Measurements from ENCODE around the gene HS6ST2.

Gene HS6ST2

GRCh38 chrX:132810964-132811712 lies 147.3 kb downstream of the HS6ST2 start:
- no peaks in the 10 kb centered on the region for H3K9me2 ChIP-seq (replicated peaks; ENCODE audit: insufficient read depth, low read length)
- H3K4me2 ChIP-seq (ENCODE audit: low read depth, low read length) = no peak overlapping the region
- no peak overlapping the region for H3K9ac ChIP-seq (ENCODE audit: low read length)
- no peak overlapping the region for H3K27ac ChIP-seq (ENCODE audit: low read length)
- no peaks in the 10 kb centered on the region for H4K20me1 ChIP-seq (ENCODE audit: insufficient read depth, low read length)
- H3K4me3 ChIP-seq (ENCODE audit: low read length) = no peak overlapping the region
- no peaks in the 10 kb centered on the region for H3K9me3 ChIP-seq (replicated peaks; ENCODE audit: insufficient read depth, low read length)
- no peak for DNase-seq
- no peak overlapping the region for H2AFZ ChIP-seq (ENCODE audit: low read length)
- no peaks in the 10 kb centered on the region for H3K36me3 ChIP-seq (replicated peaks; ENCODE audit: insufficient read depth, low read length)
- H3K79me2 ChIP-seq (ENCODE audit: low read length) = no peaks in the 10 kb centered on the region
- no peaks in the 10 kb centered on the region for H3K27me3 ChIP-seq (replicated peaks; ENCODE audit: insufficient read depth, low read length)
- H3F3A ChIP-seq (ENCODE audit: insufficient read depth, low read length) = no peaks in the 10 kb centered on the region
- TF ChIP-seq, protein P1, sequence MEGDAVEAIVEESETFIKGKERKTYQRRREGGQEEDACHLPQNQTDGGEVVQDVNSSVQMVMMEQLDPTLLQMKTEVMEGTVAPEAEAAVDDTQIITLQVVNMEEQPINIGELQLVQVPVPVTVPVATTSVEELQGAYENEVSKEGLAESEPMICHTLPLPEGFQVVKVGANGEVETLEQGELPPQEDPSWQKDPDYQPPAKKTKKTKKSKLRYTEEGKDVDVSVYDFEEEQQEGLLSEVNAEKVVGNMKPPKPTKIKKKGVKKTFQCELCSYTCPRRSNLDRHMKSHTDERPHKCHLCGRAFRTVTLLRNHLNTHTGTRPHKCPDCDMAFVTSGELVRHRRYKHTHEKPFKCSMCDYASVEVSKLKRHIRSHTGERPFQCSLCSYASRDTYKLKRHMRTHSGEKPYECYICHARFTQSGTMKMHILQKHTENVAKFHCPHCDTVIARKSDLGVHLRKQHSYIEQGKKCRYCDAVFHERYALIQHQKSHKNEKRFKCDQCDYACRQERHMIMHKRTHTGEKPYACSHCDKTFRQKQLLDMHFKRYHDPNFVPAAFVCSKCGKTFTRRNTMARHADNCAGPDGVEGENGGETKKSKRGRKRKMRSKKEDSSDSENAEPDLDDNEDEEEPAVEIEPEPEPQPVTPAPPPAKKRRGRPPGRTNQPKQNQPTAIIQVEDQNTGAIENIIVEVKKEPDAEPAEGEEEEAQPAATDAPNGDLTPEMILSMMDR (IDR thresholded peaks at IDR 0.05; ENCODE audit: low read length) = no peak
- H3K4me1 ChIP-seq (ENCODE audit: low read length) = no peaks in the 10 kb centered on the region

DNA sequence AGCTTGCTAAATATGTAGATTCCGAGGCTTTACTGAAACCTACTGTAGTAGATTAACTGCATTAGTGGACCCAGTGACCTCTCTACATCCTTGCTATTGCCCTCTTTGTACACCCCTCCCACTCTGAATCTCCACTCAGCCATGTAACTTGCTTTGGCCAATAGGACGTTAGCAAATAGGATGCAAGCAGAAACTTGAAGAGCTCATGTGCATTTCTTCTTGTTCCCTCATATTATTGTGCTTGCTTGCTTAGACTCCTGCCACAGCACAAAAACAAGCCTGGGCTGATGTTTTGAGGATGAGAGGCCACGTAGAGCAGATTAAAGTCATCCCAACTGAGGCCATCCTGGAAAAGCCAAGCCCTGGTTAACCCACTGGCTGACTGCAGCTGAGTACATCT lies 147.9 kb downstream of the HS6ST2 start:
- H3K36me3 ChIP-seq (replicated peaks; ENCODE audit: insufficient read depth, low read length) = no peaks in the 10 kb centered on the region
- no peaks in the 10 kb centered on the region for H3K9me3 ChIP-seq (replicated peaks; ENCODE audit: insufficient read depth, low read length)
- no peak overlapping the region for H3K4me2 ChIP-seq (ENCODE audit: low read depth, low read length)
- no peaks in the 10 kb centered on the region for H3K79me2 ChIP-seq (ENCODE audit: low read length)
- H3K27ac ChIP-seq (ENCODE audit: low read length) = no peak overlapping the region
- H2AFZ ChIP-seq (ENCODE audit: low read length) = no peak overlapping the region
- H3K9ac ChIP-seq (ENCODE audit: low read length) = no peak overlapping the region
- H3K4me3 ChIP-seq (ENCODE audit: low read length) = no peak overlapping the region
- no peaks in the 10 kb centered on the region for H3K4me1 ChIP-seq (ENCODE audit: low read length)
- no peaks in the 10 kb centered on the region for H3K27me3 ChIP-seq (replicated peaks; ENCODE audit: insufficient read depth, low read length)
- no peaks in the 10 kb centered on the region for H3K9me2 ChIP-seq (replicated peaks; ENCODE audit: insufficient read depth, low read length)
- no peaks in the 10 kb centered on the region for H3F3A ChIP-seq (ENCODE audit: insufficient read depth, low read length)
- H4K20me1 ChIP-seq (ENCODE audit: insufficient read depth, low read length) = no peaks in the 10 kb centered on the region
- no peak for DNase-seq
- TF ChIP-seq EZH2phosphoT487 (IDR thresholded peaks at IDR 0.05; ENCODE audit: low read length) (no peak), EZH2 (optimal IDR thresholded peaks at IDR 0.05; ENCODE audit: low read depth, low read length) (no peak)
- TF ChIP-seq, protein P1 (IDR thresholded peaks at IDR 0.05; ENCODE audit: low read length) = no peak

DNA sequence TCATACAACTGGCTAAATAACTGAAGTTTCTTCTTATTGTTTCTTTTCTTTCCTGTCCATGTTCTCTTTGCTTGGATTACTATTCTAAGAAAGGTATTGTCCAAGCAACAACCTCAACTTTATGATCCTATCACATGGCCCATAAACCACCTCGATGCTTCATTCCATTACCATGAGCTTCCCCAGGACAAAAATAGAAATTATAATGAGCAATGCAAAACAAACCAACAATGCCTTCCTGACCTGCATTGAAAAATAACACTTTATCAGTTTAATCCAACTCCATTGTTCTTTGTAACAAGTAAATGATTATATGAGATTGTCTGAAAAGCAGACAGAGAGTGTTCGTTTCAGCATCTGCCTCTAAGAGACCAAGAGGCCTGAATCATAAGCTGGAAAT lies 148.8 kb downstream of the HS6ST2 start:
- Histone ChIP-seq H3F3A (ENCODE audit: insufficient read depth, low read length) (no peaks in the 10 kb centered on the region), H3K4me2 (ENCODE audit: low read depth, low read length) (no peak overlapping the region), H3K4me1 (ENCODE audit: low read length) (no peaks in the 10 kb centered on the region), H3K79me2 (ENCODE audit: low read length) (no peaks in the 10 kb centered on the region), H3K27ac (ENCODE audit: low read length) (no peak overlapping the region), H2AFZ (ENCODE audit: low read length) (no peak overlapping the region), H3K9me3 (replicated peaks; ENCODE audit: insufficient read depth, low read length) (no peaks in the 10 kb centered on the region), H3K9me2 (replicated peaks; ENCODE audit: insufficient read depth, low read length) (no peaks in the 10 kb centered on the region), H4K20me1 (ENCODE audit: insufficient read depth, low read length) (no peaks in the 10 kb centered on the region), H3K4me3 (ENCODE audit: low read length) (no peak overlapping the region), H3K36me3 (replicated peaks; ENCODE audit: insufficient read depth, low read length) (no peaks in the 10 kb centered on the region), H3K9ac (ENCODE audit: low read length) (no peak overlapping the region), H3K27me3 (replicated peaks; ENCODE audit: insufficient read depth, low read length) (no peaks in the 10 kb centered on the region)
- DNase-seq = no peak
- TF ChIP-seq EZH2phosphoT487 (IDR thresholded peaks at IDR 0.05; ENCODE audit: low read length) = no peak
- no peak for TF ChIP-seq EZH2 (optimal IDR thresholded peaks at IDR 0.05; ENCODE audit: low read depth, low read length)
- TF ChIP-seq, protein P1 (IDR thresholded peaks at IDR 0.05; ENCODE audit: low read length) = no peak

Data from MM.1S (cell line).